ENCODE measurements around the gene SALL4.
"Not testable (repeated sequence)": the region's sequence is repeated elsewhere in the genome, so short reads cannot be mapped to it uniquely, and the experiment has no call there.

SALL4 gene

GRCh38 chr20:51802170-51802751 lies at the start of gene SALL4:
TSS of gene SALL4 (minus strand) at chr20:51802521. CDS start at chr20:51802408, 113 bp downstream.
- peak; percentile 99 for DNase-seq (ENCODE audit: low read depth, low spot score)

GRCh38 chr20:51848346-51848745 lies 46.0 kb upstream of the SALL4 start:
- DNase-seq (ENCODE audit: low read depth, low spot score), result no peak

GRCh38 chr20:51840865-51841264 lies 38.5 kb upstream of the SALL4 start:
- no peak for DNase-seq (ENCODE audit: low read depth, low spot score)

- no peak for DNase-seq (ENCODE audit: low read depth, low spot score)
These were observed 35.6 kb upstream of the SALL4 start for GRCh38 chr20:51837876-51838420.

GRCh38 chr20:51837436-51837835 lies 35.1 kb upstream of the SALL4 start:
- DNase-seq (ENCODE audit: low read depth, low spot score), result no peak

GRCh38 chr20:51833326-51833725 lies 31.0 kb upstream of the SALL4 start:
- no peak for DNase-seq (ENCODE audit: low read depth, low spot score)

GRCh38 chr20:51832276-51832675 lies 30.0 kb upstream of the SALL4 start:
- no peak for DNase-seq (ENCODE audit: low read depth, low spot score)

- no peak for DNase-seq (ENCODE audit: low read depth, low spot score)
These were observed 29.5 kb upstream of the SALL4 start for GRCh38 chr20:51831866-51832265.

- DNase-seq (ENCODE audit: low read depth, low spot score), result no peak
These were observed 28.2 kb upstream of the SALL4 start for GRCh38 chr20:51830538-51830937.

- peak; percentile 12 for DNase-seq (ENCODE audit: low read depth, low spot score)
These were observed 26.4 kb upstream of the SALL4 start for GRCh38 chr20:51828762-51829161.

- no peak for DNase-seq (ENCODE audit: low read depth, low spot score)
These were observed 24.1 kb upstream of the SALL4 start for GRCh38 chr20:51826372-51826771.

GRCh38 chr20:51818479-51819008 lies 16.2 kb upstream of the SALL4 start:
- DNase-seq (ENCODE audit: low read depth, low spot score), result no peak

GRCh38 chr20:51816856-51817255 lies 14.5 kb upstream of the SALL4 start:
- not testable (repeated sequence) for DNase-seq (ENCODE audit: low read depth, low spot score)

- no peak for DNase-seq (ENCODE audit: low read depth, low spot score)
These were observed 13.2 kb upstream of the SALL4 start for GRCh38 chr20:51815383-51816076.

- DNase-seq (ENCODE audit: low read depth, low spot score), result no peak
These were observed 10.5 kb upstream of the SALL4 start for GRCh38 chr20:51812861-51813260.

GRCh38 chr20:51811514-51812128 lies 9.3 kb upstream of the SALL4 start:
- no peak for DNase-seq (ENCODE audit: low read depth, low spot score)

- DNase-seq (ENCODE audit: low read depth, low spot score), result no peak
These were observed 8.7 kb upstream of the SALL4 start for GRCh38 chr20:51811042-51811355.

- no peak for DNase-seq (ENCODE audit: low read depth, low spot score)
These were observed 8.1 kb upstream of the SALL4 start for GRCh38 chr20:51810155-51811041.

- DNase-seq (ENCODE audit: low read depth, low spot score), result no peak
These were observed 5.5 kb upstream of the SALL4 start for GRCh38 chr20:51807720-51808250.

GRCh38 chr20:51804754-51805153 lies 2.4 kb upstream of the SALL4 start:
- DNase-seq (ENCODE audit: low read depth, low spot score), result no peak

- no peak for DNase-seq (ENCODE audit: low read depth, low spot score)
These were observed 980 bp upstream of the SALL4 start for GRCh38 chr20:51803148-51803854.

Data from iPS DF 19.7 (cell line).